ENCODE results near the gene SIGMAR1.

Gene SIGMAR1

DNA sequence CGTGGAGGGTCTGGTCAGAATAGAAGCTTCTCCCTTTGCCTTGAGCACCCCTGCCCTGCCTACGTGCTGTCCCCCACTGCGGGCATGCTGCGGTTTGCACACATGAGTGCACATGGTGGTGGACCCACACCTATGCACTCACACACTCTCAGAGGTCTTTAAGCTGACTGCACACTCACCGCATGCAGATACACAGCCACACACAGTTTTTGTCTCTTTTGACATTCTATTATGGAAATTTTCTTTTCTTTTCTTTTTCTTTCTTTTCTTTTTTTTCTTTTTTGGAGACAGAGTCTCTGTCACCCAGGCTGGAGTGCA is 8.1 kb downstream of the SIGMAR1 start:
- no peak for DNase-seq

GRCh38 chr9:34628656-34629490 is 8.7 kb downstream of the SIGMAR1 start, which contains the start of gene ARID3C:
TSS of gene ARID3C (minus strand) at chr9:34629066. CDS start at chr9:34628014, 1,052 bp downstream.
- DNase-seq, result peak; percentile 71

DNA sequence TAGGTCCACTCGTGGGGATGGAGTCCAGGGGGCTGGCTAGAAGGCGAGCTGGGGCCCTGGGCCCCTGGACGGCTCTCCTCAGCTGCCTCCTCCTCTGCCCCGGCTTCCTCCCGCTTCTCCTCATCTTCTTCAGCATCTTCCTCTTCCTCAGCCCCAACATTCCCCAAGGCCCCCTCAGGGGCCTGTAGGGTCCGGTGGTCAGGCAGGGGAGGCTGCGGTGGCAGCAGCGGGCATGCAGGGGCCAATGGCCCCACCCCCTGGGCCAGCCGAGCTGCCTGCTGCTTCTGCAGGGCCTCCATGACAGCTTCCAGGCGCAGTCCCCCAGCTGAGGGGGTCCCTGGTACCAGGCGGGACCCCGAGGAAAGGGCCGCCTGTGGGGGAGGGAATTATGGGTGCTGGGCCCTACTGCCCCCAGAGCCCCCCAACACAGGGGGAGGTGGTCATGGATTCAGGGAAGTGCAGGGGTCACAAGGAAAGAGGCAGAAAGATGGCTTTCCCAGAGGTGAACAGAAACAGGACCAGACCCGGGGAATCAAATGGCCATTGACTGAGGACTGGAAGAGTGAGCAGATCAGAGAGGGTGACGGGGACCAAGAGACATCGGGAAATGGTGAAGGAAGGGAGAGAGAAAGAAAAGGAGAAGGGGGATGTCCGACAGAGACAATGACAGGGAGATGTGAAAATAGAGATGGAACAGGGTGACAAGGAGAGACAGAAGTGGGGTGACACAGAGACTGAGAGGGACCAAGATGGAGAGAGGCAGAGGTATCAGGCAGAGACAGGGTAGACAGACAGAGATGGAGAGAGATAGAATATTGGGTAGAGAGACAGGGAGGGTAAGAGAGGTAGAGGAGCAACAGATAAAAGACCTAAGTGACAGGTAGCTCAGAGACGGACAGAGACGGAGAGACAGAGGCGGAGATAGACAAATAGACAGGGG is 9.6 kb downstream of the SIGMAR1 start:
- DNase-seq, result no peak

- no peak for DNase-seq
Measured at GRCh38 chr9:34625186-34625486, 12.5 kb downstream of the SIGMAR1 start.

- DNase-seq, result no peak
Measured at GRCh38 chr9:34624475-34625185, 13.0 kb downstream of the SIGMAR1 start.

- no peak for DNase-seq
Measured at GRCh38 chr9:34623374-34624235, 14.0 kb downstream of the SIGMAR1 start.

GRCh38 chr9:34620061-34620994 is 17.3 kb downstream of the SIGMAR1 start, which contains the start of gene DCTN3:
TSS of gene DCTN3 (minus strand) at chr9:34620495. CDS start at chr9:34620464, 31 bp downstream.
- peak; percentile 95 for DNase-seq

DNA sequence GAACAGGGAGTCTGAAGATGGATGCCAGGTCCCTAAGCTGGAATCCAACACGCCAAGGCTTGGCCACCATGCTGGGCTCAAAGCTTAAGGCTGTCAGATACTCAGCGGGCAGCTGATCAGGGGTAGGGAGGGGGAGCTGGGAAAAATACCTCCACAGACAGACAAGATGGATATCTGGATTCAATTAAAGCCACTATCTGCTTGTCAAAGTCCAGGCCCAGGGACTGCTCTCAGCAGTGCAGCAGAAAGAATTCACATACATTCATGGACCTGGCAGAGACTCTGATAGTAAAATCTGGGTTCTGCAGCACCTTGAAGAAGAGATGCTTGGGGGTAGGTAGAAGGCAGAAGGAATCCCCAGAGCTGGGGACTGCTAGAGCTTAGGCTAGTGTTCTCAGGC is 22.5 kb downstream of the SIGMAR1 start:
- DNase-seq, result no peak

- peak; percentile 83 for DNase-seq
Measured at GRCh38 chr9:34612788-34613390, 24.7 kb downstream of the SIGMAR1 start.

DNA sequence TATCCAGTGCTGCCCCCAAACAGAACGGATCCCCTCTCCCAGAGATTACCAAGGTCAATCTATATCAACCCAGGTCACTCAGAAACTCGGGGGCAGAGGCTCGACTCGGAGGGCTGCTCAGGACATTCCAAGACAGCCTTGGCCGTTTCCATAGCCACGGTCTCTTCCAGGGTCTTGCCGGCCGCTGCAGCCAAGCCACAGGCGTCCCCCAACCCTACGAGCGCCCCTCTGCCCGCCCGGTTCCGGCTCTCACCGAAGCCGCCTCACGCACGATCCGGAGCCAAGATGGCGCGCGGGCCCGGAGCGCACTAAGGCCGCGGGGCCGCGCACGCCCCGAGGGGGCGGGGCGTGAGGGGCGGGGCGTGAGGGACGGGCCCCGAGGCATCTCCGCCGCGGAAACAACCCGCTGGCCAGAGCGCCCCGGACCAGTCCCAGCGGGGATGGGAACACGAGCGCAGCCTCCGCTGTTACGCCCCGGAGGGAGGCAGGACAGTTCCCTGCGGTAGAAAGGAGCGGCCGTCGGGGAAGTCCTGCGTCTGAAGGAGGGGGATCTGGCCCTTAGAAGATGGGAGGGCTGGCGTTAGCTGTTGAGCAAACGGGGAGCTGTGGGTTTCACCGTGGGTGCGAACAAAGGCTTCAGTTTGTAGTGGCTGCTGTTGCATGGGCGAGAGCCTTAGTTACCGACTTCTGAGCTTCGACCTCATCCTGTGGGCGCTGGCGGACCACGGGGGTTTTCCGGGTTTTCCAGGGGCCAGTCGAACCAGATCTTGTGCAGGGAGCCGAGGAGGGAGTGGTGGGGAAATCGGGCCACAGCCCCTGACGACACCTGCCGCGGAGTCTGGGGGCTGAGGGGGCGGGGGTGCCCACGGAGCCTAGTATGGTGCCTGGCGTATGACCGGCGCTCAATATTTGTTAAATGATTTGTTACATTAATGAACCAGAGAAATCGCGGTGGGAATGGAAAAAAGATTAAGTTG is 25.5 kb downstream of the SIGMAR1 start, which contains the start of gene RPP25L:
Gene RPP25L, minus strand, starts transcription at position 287 of the 977 bp plus-strand sequence. CDS start 801 bp downstream, outside the sequence.
- peak; percentile 93 for DNase-seq

DNA sequence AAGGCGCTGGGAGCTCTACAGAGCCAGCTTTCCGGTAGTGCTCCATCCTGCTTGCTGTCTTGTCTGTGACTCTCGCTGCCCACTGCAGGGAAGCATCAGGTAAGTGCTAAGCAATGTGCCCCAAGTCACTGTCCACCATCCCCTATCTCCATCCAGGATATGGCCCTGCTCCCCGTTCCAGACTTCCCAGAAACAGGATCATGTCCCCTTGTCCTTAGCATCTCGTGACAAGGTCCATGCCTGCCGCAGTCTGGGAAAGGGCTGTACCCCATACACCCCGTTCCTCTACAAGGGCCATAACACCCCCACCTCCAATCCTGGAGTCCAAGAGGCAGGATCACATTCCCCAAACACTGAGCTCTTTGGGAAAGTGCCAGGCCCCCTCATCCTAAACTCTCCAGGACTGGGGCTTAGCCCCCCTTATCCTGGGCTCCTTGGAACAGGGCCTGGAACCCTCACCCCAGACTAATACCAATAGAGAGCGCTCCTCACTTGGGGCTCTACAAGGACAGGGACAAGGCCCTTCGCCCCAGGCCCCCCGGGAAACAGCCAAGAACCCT is 26.3 kb downstream of the SIGMAR1 start:
- no peak for DNase-seq

GRCh38 chr9:34610434-34611206 is 27.0 kb downstream of the SIGMAR1 start:
- DNase-seq, result no peak

DNA sequence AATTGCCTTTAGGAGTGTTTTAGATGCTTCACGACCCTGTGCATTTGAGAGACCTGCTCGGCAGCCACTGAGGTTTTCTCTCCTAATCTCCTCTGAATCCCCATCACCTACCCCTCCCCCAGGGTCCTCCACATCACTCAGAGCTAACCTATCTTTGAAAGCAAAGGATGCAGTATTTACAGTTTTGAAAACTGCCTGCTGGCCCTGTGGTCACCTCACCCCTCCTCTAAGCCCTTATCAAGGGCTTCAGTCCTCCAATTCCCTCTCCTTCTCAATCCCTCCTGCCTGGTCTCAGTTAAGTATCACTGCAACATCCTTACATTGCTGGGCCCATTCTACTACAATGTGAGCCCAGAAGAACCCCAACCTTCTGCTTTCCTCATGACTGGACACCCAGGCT is 30.3 kb downstream of the SIGMAR1 start:
- DNase-seq, result no peak

GRCh38 chr9:34606905-34607304 is 30.7 kb downstream of the SIGMAR1 start:
- no peak for DNase-seq

DNA sequence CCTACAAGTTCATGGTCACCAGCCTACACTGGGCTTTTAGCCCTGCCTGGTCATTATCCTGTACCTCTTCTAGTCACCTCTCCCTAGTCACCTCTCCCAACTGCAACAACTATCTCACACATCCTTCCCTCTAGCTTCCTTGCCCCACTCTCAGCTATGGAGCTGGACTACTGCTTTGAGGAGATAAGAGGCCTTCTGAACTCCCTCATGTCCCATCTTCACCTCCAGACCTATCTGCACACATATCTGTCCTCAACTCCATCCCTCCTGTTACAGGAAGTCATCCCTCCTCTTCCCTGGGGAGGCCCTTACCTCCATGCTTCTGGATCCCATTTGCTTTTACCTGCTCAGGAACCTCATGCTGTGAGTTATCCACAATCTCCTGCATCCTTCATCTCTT is 31.4 kb downstream of the SIGMAR1 start:
- no peak for DNase-seq

GRCh38 chr9:34603610-34604231 is 33.9 kb downstream of the SIGMAR1 start:
- DNase-seq, result peak; percentile 84

GRCh38 chr9:34601937-34602573 is 35.5 kb downstream of the SIGMAR1 start:
- DNase-seq, result no peak
